ENCODE data around the gene OPTC. TPM values are rescaled to one million over a fixed set of nuclear protein-coding genes. Genes with fewer than 3 reads are reported as not detected.

OPTC gene
- total and polyA plus RNA-seq, 2 of the 13 experiments (the other 11 are each of a cell fraction or from before 2014, with no cell fraction given): not detected

- TF ChIP-seq AFF4 (CRISPR knock-in tag; IDR thresholded peaks at IDR 0.05) (no peak), PCBP1 (IDR thresholded peaks at IDR 0.05; ENCODE audit: borderline replicate concordance, low read depth, low read length) (no peak), ZNF619 (CRISPR knock-in tag; IDR thresholded peaks at IDR 0.05) (no peak)
Measured at GRCh38 chr1:203478986-203479385, 15.0 kb upstream of the OPTC start (continued).

- no peak overlapping the region for H2AFZ ChIP-seq (ENCODE audit: low read length)
- no TSS peak for BruUV-seq (replicated peaks)
- intact Hi-C loops (cut with micrococcal nuclease; ENCODE audit: unreplicated experiment): no loop called here
- no peak overlapping the region for H3K9ac ChIP-seq (ENCODE audit: insufficient read depth, low read depth, low read length)
- no peak for DNase-seq (ENCODE audit: low spot score)
- no peaks in the 10 kb centered on the region for H4K20me1 ChIP-seq (ENCODE audit: insufficient read depth, low read length)
- H3K27me3 ChIP-seq (ENCODE audit: control insufficient read depth in 1 of 2, insufficient read depth in 2 of 2, low read length in 2 of 2): peaks cover 1 to 44% of the 10 kb centered on the region in 2 experiments; a peak in 3 of 5 replicates
- CTCF ChIA-PET (ENCODE audit: low intra/inter-chr PET ratio, low total read pairs): no interaction called here
- H3K4me3 ChIP-seq (replicated peaks in 1 of 3; ENCODE audit: insufficient read depth in 1 of 3, low read depth in 2 of 3, low read length in 3 of 3): no peak overlapping the region
- POLR2A ChIA-PET: no interaction called here
- no peak for ATAC-seq
- H3K36me3 ChIP-seq (replicated peaks in 1 of 2; ENCODE audit: control insufficient read depth in 1 of 2, insufficient read depth in 2 of 2, low read length in 2 of 2): no peaks in the 10 kb centered on the region
- no peaks in the 10 kb centered on the region for H3K79me2 ChIP-seq (ENCODE audit: insufficient read depth, low read length)
- no peaks in the 10 kb centered on the region for H3K9me3 ChIP-seq (ENCODE audit: low read length)
- H3K27ac ChIP-seq (ENCODE audit: extremely low read length, insufficient read depth, low read length): no peak overlapping the region
- WGBS (ENCODE audit: low lambda C conversion rate): 14% methylated on average over 2 of the region's 2 CpGs
- in situ Hi-C loops (cut with HindIII; ENCODE audit: extremely low pct_ligation_motif_present, low pct_unique_long_range_greater_than_20kb): loop anchor here (10.0 kb wide), 1 partner anchor 205 kb away; no protein-coding TSS in a partner anchor
- no peak overlapping the region for H3K4me2 ChIP-seq (ENCODE audit: low read depth, low read length)
- H3K4me1 ChIP-seq (ENCODE audit: insufficient read depth, low read length): no peaks in the 10 kb centered on the region
- FAIRE-seq: no peak
- TF ChIP-seq DNMT3B (CRISPR knock-in tag; conservative IDR thresholded peaks at IDR 0.05) (no peak), ELF1 (CRISPR knock-in tag; IDR thresholded peaks at IDR 0.05) (no peak), PAXIP1 (CRISPR knock-in tag; conservative IDR thresholded peaks at IDR 0.05) (no peak), ZFP36L2 (CRISPR knock-in tag; IDR thresholded peaks at IDR 0.05) (no peak), PAWR (CRISPR knock-in tag; IDR thresholded peaks at IDR 0.05; ENCODE audit: borderline replicate concordance) (no peak), AGO2 (optimal IDR thresholded peaks at IDR 0.05; ENCODE audit: low read depth, low read length) (no peak), ELF3 (CRISPR knock-in tag; IDR thresholded peaks at IDR 0.05) (no peak), CBFB (CRISPR knock-in tag; IDR thresholded peaks at IDR 0.05) (no peak), ZNF24 (IDR thresholded peaks at IDR 0.05) (no peak), GATAD2A (CRISPR knock-in tag; IDR thresholded peaks at IDR 0.05) (no peak), JARID2 (CRISPR knock-in tag; IDR thresholded peaks at IDR 0.05; ENCODE audit: insufficient replicate concordance) (no peak), U2AF2 (IDR thresholded peaks at IDR 0.05; ENCODE audit: low read depth, low read length) (no peak), RCOR2 (CRISPR knock-in tag; IDR thresholded peaks at IDR 0.05) (no peak), NR2F6 (IDR thresholded peaks at IDR 0.05) (no peak), NR2F6 (CRISPR knock-in tag; IDR thresholded peaks at IDR 0.05) (no peak), SALL2 (CRISPR knock-in tag; IDR thresholded peaks at IDR 0.05) (no peak), AGO1 (IDR thresholded peaks at IDR 0.05; ENCODE audit: low read depth, low read length, poor library complexity, severe bottlenecking) (no peak)
Measured at GRCh38 chr1:203479646-203480045, 14.3 kb upstream of the OPTC start.

All from HepG2 (cell line).